ENCODE results near the gene MAD1L1.
"Not testable (repeated sequence)": the region's sequence is repeated elsewhere in the genome, so short reads cannot be mapped to it uniquely, and the experiment has no call there.

Gene MAD1L1

DNA sequence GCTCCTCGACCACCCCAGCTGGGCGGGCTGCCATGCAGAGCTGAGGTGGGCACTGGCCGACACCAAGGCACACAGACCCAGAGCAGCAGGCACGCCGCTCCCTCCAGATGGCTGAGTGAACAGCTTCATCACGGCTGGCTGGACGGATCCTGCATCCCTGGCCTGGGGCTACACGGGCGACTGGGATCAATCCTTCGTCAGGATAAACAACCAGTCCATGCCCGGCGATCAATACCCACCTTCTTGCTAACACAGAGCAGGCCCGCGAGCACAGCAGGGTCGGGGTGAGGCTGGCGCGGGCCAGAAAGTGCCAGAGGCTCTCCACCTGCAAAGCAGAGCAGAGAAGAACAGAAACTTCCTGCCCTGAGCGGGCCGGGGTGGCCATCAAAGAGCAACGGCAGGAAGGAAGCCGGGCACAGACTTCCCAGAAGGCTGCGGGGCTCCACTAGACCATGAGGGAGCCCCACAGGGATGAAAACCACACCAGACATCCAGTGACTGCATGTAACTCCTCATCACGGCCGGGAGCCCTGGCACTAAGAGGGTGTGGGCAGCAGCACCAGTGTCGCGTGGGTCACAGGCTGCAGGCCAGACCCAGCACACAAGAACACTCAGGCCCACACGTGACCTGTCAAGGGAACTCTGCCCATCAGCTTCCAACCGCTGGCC lies 166.4 kb downstream of the MAD1L1 start:
- peak; percentile 14 for DNase-seq (ENCODE audit: low spot score)

- DNase-seq (ENCODE audit: low spot score), result no peak
These were observed 167.2 kb downstream of the MAD1L1 start for GRCh38 chr7:2065528-2065927.

DNA sequence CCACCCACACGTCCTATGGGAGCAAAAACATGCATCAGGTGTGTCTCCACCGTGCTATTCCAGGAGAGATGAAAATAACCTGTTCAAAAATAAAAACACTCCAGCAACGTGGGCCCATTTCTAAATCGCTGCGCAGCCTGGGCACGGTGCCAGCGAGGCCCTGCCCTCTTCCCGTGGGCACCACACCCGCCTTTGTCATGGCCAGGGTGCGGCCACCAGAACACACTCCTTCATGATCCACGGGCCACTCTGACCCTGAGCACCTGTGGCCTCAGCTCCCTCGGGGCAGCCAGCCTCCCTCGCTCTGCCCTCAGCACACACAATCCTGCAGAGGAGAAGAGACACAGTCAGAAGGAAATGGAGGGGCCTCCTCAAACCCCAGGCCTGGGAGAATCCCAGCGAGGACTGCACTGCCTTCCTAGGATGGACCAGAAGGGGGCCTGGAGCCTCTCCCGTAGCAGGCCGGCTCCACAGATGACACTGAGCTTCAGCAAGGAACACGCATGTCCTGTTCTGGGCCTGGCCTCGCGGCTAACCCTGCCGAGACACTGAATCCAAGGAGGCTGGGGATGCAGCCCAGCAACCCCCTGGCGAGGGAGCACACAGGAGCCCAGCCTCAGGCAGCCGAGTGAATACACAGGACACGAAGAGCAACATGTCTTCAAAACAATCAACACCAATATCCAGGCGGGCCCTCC lies 169.0 kb downstream of the MAD1L1 start:
- no peak for DNase-seq (ENCODE audit: low spot score)

DNA sequence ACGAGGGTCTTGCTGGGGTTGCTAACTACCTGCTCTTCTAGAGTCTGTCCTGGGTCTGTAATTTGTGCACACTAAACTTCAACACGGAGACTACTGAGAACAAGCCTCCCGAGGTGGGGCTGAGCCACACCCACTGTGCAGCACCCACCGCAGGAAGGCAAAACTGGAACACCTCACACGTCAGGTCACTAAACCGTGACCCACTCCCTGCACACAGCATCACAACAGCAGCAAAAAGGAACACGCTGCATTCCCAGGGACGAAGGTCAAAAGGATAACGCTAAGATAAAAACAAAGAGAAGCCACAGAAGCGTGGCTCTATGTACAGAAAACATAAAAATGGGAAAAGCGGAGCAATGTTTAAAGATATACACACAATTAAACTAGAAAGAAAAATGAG lies 170.1 kb downstream of the MAD1L1 start:
- no peak for DNase-seq (ENCODE audit: low spot score)

DNA sequence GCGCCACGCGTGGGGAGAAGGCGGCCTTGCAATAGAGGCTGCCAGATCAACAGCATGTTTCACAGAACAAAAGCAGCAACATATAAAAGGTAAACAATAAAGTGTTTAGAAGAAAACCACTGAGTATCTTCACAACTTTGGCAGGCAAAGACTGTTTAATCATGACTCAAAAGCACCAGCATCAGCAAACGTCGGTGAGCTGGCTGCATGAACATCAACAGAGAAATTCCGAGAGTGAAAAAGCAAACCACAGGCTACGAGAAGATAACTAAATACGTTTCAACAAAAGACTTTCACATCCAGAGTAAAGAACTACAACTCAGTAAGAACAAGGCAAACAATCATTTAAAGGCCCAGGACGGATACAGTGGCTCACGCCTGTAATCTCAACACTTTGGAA lies 172.0 kb downstream of the MAD1L1 start:
- DNase-seq (ENCODE audit: low spot score), result no peak

DNA sequence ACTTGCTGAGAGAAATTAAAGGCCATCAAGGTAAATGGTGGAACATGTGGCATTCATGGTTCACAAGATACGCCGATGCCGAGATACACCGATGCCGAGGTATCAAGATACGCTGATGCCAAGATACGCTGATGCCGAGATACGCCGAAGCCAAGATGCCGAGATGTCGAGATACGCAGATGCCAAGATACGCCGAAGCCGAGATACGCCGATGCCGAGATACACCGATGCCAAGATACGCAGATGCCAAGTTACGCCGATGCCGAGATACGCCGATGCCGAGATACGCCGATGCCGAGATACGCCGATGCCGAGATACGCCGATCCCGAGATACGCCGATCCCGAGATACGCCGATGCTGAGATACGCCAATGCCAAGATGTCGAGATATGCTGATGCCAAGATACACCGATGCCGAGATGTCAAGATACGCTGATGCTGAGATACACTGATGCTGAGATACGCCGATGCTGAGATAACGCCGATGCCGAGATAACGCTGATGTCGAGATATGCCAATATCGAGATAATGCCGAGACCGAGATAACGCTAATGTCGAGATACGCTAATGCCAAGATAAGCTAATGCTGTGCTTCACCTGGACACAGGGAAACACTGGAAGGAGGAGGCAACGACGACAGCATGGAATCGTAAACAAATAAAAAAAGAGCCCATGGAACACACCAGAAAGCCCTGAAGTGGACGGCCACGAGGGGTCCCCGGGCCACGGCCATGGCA lies 172.6 kb downstream of the MAD1L1 start:
- no peak for DNase-seq (ENCODE audit: low spot score)

DNA sequence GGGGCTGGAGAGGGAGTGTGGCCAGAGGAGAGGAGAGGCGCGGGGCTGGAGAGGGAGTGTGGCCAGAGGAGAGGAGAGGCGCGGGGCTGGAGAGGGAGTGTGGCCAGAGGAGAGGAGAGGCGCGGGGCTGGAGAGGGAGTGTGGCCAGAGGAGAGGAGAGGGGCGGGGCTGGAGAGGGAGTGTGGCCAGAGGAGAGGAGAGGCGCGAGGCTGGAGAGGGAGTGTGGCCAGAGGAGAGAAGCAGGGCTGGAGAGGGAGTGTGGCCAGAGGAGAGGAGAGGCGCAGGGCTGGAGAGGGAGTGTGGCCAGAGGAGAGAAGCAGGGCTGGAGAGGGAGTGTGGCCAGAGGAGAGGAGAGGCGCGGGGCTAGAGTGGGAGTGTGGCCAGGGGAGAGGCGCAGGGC lies 174.5 kb downstream of the MAD1L1 start:
- DNase-seq (ENCODE audit: low spot score), result not testable (repeated sequence)

DNA sequence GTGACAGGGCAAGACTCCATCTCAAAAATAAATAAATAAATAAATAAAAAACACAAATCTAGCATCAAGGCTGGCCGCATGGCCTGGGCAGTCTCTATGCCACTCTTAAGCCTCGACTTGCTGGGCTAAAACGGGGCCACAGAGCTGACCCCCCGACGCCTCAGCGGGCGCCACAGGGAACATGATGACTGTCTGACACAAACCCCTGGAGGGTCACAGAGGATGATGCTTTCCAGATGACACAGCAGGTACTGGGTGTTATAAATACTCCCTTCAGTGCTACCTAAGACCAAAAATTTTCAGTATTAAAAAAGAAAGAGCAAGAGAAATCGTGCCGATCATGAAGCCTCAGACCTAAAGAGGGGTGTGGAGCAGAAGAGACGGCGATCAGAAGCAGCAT lies 176.8 kb downstream of the MAD1L1 start:
- DNase-seq (ENCODE audit: low spot score), result no peak

DNA sequence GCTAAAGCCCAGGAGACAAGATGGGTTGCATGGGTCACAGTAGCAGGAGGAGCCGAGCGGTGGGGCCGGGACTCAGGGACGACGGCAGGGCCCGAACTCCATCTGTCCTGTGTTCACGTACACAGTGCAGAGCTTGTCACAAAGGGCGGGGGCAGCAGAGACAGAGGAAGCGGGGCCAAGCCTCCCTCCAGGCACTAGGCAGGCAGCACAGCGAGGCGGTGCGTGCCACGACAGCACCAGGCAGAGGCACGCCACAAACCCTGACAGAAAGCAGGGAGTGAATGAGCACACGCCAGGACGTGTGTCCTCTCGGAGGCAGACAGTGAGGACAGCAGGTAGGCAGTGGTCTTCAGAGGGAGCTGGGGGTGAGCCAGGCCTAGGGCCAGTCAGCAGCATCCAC lies 177.8 kb downstream of the MAD1L1 start:
- DNase-seq (ENCODE audit: low spot score), result no peak

- no peak for DNase-seq (ENCODE audit: low spot score)
These were observed 179.3 kb downstream of the MAD1L1 start for GRCh38 chr7:2053395-2053794.

GRCh38 chr7:2052657-2053048 lies 180.1 kb downstream of the MAD1L1 start:
- no peak for DNase-seq (ENCODE audit: low spot score)

DNA sequence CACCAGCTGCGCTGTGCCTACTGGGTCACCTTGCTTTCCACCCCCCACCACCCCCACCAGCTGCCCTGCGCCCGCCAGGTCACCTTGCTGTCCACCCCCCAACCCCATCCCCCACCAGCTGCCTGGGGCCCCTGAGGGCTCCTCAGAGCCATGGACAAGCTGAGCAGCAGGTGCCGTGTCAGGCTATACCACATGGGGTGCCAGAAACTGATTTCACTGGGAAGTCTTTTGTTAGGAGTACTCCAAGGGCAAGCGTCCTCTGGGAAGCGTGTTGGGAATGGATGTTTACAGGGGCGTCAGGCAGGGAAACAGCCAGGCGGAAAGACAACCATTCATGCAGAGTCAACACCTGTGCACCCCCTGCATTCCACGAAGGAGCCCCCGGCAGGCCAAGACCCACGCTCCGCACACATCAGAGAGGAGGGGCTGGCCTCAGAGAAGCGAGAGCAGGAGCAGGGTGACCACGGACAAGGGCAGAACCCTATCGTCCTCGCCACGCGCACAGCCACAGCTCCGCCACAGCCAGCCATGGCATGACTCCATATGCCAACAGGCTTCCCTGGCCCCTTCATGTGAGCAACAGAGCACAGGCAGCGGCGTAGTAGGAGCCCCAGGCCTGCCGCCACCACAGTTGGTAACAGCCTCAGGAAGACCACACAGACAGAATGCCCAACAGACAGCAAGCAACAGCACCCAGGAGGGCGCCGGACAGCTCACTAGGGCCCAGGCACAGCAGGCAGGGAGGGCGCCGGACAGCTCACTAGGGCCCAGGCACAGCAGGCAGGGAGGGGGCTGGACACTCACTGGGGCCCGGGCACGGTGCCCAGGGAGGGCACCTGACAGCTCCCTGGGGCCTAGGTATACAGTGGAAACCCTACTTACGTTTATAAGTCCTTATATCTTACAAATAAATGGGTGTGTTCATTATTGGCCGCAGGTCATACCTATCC lies 180.8 kb downstream of the MAD1L1 start:
- no peak for DNase-seq (ENCODE audit: low spot score)

GRCh38 chr7:2050511-2050866 lies 182.3 kb downstream of the MAD1L1 start:
- DNase-seq (ENCODE audit: low spot score), result no peak

DNA sequence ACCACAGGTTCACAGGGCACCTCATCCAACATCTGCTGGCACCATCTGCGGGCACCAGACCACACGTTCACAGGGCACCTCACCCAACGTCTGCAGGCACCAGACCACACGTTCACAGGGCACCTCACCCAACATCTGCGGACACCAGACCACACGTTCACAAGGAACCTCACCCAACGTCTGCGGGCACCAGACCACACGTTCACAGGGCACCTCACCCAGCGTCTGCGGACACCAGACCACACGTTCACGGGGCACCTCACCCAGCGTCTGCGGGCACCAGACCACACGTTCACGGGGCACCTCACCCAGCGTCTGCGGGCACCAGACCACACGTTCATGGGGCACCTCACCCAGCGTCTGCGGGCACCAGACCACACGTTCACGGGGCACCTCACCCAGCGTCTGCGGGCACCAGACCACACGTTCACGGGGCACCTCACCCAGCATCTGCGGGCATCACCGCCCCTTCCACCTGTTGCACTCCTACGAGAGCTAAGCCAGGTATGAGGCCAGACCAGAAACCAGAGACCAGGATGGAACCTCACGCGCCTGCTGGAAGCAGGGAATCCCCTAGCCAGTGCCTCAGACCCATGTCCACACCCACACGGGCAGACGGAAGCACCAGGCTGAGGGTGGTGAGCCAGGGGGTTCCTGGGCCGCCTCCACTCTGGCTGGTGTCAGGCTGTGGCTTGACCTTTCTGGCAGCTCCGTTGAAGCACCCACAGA lies 182.8 kb downstream of the MAD1L1 start:
- peak; percentile 10 for DNase-seq (ENCODE audit: low spot score)

GRCh38 chr7:2049111-2049781 lies 183.5 kb downstream of the MAD1L1 start:
- DNase-seq (ENCODE audit: low spot score), result no peak

- no peak for DNase-seq (ENCODE audit: low spot score)
These were observed 184.2 kb downstream of the MAD1L1 start for GRCh38 chr7:2048531-2048930.

DNA sequence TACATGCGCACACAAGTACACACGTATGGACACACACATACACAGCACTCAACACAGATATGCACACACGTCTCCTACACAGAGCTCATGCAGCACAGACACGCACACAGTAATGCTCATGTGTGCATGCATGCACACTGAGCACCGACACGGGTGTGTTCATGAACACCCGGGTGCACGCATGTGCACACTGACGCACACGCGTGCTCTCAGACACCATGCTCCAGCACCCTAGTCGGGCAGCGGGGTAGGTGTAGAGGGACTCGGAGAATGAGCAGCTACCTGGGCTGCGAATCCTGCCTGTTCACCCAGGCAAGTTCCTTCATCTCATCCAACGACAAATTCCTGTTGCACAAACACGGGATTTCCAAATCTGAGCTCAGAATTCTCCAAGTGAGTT lies 184.7 kb downstream of the MAD1L1 start:
- no peak for DNase-seq (ENCODE audit: low spot score)

DNA sequence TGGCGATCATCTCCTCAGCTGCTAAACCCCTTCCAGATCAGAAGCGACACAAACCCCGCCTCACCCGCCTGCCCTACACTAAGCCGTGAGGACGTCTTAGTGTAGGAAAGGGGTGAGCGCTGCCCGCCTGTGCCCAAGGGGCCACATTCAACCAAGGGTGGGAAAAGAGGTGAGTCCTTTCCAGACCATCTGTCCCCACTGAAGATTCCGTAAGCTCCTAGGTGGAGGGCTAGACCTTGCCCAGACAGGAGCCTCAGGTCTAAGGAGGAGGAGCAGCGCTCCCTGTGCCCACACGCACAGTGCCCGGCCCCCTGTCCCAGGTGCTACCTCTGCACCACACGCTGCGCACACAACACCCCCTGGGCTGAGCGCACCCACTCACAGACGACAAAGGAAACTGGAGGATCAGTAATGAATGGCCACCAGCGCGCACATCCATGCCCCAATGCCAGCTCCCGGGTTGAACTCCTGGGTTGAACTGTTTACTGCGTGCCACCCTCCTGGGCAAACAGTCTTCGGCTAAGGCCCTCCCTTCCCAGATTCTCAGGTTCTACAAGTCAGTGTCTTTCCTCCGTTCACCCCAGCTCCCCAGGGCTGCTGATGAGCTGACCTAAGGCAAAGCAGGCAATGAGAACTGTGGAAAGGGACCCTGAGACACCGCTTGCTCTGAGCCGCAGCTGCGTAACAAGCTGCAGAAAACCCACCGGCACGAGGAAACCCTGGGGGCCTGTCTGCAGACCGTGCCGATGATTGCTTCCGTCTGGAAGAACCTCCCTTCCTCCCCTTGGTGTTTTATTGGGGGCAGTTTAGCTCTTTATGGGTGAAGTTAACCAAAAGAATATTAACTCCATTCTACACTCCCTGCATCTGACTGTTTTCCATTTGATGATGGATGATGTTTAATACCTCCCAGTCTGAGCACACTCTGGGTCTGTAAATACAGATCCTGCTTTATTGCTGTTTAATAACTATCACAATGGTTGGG lies 185.9 kb downstream of the MAD1L1 start:
- no peak for DNase-seq (ENCODE audit: low spot score)

DNA sequence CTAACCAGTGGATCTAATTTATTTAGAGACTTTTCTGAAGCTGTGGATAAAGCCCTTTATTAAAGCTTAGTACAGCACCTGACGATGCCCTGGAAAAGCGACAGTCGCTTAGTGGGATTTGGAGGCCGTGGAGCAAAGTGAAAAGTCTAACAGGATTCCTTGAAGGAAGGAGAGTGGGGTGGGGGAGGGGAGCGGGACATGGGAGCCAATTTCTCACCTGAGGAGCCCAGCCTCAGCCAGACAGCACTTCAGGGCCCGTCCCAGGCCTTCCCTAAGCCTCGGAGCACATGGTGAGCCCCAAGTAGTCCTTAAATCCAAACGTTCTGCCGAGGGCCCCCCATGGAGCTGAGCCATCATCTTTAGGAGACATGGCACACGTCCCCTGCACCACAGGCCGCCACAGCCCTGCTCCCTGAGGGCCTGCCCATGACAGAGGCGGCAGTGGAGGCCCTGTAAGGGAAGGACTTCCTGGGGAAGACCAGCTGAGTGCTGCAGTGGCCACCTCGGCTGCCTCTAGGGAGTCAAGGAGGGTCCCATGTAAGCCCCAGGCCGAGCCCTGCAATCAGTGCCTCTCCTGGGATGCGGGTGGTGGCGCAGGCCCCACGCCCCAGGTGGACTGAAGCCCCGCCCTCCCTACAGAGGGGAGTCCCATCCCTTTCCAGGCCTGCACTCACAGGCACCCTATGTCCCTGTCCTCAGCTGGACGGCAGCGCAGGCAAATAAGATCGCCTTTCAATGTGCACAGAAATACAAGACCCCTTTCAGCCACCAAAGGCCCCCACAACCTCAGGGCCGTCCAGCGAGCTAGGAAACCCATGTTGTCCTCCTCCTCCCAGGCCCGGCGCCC lies 187.0 kb downstream of the MAD1L1 start:
- no peak for DNase-seq (ENCODE audit: low spot score)
